NB4 (cell line): ENCODE data around the gene CSAD.

Source experiments
- CTCF ChIP-seq: IDR thresholded peaks from one replicate; pipeline ENCODE4 v1.5.1; 2012; ENCODE audit warnings: low read depth, low read length
- POLR2A ChIP-seq: IDR thresholded peaks from 2 replicates; pipeline ENCODE4 v1.6.1; 2011; ENCODE audit warnings: mild to moderate bottlenecking; ENCODE audit not compliant: insufficient read length; ENCODE audit errors: extremely low read depth

DNA sequence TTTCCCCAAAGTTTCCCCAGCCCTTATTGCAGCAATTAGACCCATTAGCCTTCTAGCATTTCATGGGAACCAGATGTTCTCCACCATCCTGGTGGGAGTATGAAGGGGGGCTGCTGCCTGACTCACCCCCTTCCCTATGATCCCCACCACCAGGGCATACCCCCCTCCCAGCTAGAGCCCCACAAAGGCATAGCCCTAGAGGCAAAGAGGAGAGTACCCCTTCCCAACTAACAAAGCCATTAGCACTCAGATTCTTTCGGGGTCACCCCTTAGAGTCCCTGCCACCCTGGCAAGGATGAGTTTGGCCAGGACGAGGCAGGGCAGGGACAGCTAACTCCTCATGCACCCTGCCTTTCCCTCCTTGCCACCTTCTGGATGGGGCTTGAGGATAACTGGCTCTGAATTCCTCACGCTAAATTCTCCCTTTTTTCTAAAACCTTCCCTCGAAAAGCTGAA, 42.1 kb upstream of the CSAD start:
- TF ChIP-seq CTCF (no peak), POLR2A (no peak)
